Epithelial cell of esophagus (primary cell): ENCODE measurements around the gene FHDC1.

ENCODE experiments used
- DNase-seq: peaks from one replicate; pipeline ENCODE4 v3.0.0; 2010; ENCODE audit warnings: low read depth
- H3K4me3 ChIP-seq: 2 replicates; pipeline ENCODE4 v1.5.1; 2011; ENCODE audit warnings: mild to moderate bottlenecking, low read length, control low read depth
- CTCF ChIP-seq: IDR thresholded peaks from 2 replicates; pipeline ENCODE4 v1.5.1; 2011; ENCODE audit warnings: low read depth, mild to moderate bottlenecking, low read length, control low read depth, inconsistent platforms; ENCODE audit not compliant: insufficient read depth; ENCODE audit errors: missing control alignments

FHDC1 gene

DNA sequence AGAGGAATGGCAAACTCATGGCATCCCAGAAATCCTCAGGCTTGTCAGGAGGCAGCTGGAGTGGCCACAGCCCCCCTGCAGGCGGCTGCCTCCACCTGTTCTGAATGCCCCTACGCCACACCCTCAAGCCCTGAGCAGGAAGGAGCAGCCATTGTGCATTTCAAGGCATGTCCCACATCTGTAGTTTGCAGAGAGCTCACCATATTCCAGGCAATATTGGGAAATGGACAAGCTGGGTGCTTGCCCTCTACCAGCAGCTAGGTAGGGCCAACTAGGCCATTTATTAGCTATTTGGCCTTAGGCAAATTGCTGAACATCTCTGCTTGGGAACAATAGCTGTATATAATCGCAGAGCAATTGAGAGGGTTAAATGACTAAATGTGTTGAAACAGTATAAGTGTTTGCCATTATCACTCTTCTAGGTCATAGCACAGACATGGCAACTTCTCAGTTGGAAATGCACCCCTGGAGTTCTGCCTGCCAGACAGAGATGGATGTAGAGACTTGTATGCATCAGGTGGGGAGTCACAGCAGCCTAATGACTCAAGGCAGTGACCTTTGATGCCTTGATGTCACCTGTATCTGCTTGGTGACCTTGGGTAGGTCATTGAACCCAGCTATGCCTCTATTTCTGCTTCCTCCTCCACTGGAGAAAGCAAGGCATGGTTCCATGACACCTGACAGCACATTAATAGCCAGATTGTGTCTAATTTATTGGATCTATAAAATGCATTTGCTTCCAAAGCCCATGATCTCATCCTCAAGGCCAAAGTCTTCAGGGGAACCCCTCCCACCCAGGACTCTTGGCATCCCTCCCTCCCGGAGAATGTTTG is 52.8 kb downstream of the FHDC1 start:
- no peak overlapping the region for H3K4me3 ChIP-seq
- TF ChIP-seq CTCF = no peak
- no peak for DNase-seq

DNA sequence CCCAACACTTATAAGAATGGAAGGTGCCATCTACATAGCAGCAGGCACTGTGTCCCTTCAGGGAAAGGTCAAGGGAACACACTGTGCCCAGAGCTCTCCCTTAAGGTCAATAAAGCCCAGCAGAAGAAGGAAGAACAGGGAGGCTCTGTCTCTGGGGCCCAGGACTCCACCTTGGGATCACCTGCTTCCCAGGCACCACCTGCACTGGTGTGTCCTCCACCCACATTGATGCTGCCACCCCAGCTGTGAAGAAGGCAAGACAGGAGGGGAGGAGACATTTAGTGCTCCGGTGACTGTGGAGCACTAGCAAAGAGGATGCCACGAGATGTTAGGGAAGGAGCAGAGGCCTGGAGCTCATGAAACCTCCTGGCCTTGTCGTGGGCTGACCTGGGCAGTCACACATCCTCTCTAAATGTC is 53.4 kb downstream of the FHDC1 start:
- DNase-seq = no peak
- no peak for TF ChIP-seq CTCF
- H3K4me3 ChIP-seq = no peak overlapping the region

- TF ChIP-seq CTCF = no peak
- no peak for DNase-seq
These were observed 54.5 kb downstream of the FHDC1 start for GRCh38 chr4:152990471-152991131.

GRCh38 chr4:152991398-152991797 is 55.3 kb downstream of the FHDC1 start:
- no peak for TF ChIP-seq CTCF
- H3K4me3 ChIP-seq = no peak overlapping the region
- DNase-seq = no peak

More at GRCh38 chr4:152990471-152991131, 54.5 kb downstream of the FHDC1 start:
- no peak overlapping the region for H3K4me3 ChIP-seq

GRCh38 chr4:152992027-152992426 is 55.9 kb downstream of the FHDC1 start:
- TF ChIP-seq CTCF = peak; percentile 41
- DNase-seq = peak; percentile 98
- H3K4me3 ChIP-seq = no peak overlapping the region

GRCh38 chr4:152992466-152992865 is 56.3 kb downstream of the FHDC1 start:
- TF ChIP-seq CTCF = no peak
- no peak for DNase-seq
- H3K4me3 ChIP-seq = no peak overlapping the region

DNA sequence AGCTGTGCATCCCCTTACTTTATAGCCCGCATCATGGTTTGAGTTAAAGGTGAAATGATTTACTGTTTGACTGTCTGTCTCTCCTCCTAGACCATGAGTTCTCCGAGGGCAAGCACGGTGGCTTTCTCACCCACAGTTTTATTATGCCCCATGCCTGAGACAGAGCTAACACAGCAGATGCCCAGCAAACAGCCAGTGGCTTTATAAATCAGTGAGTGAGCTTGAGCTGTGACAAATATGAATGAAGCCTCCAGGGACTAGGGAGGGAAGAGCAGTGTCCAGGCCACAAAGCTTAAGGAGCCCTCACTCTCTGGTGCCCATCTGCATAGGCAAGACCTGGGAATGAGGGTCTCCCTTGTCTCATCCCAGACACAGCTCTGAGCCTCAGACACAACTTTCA is 57.9 kb downstream of the FHDC1 start:
- no peak for DNase-seq
- no peak for TF ChIP-seq CTCF
- H3K4me3 ChIP-seq = no peak overlapping the region
